Globus pallidus (tissue), 1 donor: Measurements from ENCODE around the gene UMODL1.

Experiments
- DNase-seq: peaks from one replicate; pipeline ENCODE4 v3.0.0-alpha.2; 2015; ENCODE audit warnings: low spot score

Gene UMODL1

DNA sequence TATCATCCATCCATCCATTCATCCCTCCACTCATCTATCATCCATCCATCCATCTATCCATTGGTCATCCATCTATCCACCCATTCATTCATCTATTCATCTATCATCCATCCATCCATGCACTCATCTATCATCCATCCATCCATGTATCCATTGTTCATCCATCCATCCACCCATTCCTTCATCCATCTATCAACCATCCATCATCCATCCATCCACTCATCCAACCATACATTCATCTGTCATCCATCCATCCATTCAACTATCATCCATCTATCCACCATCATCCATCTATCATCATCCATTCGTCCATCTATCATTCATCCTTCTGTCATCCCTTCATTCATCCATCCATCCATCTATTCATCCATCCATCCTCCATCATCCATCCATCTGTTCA is 61.1 kb downstream of the UMODL1 start:
- DNase-seq = no peak

DNA sequence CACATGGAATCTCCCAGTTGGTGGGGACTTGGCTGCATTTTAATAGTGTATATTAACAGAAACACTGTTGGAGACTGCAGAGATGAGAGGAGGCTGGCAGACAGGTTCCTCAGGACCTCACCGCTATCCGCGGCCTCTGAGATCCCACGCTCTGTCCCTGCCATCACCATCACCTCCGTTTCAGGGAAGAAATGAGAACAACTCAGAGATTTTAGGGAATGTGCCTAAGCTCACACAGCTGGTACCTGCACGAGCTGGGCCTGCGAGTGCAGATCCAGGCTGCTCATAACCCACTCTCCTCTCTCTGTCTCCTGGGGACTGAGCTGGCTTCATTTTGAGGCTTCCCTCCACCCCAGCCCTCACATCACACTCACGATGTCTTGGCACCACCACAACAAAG is 62.0 kb downstream of the UMODL1 start:
- no peak for DNase-seq

DNA sequence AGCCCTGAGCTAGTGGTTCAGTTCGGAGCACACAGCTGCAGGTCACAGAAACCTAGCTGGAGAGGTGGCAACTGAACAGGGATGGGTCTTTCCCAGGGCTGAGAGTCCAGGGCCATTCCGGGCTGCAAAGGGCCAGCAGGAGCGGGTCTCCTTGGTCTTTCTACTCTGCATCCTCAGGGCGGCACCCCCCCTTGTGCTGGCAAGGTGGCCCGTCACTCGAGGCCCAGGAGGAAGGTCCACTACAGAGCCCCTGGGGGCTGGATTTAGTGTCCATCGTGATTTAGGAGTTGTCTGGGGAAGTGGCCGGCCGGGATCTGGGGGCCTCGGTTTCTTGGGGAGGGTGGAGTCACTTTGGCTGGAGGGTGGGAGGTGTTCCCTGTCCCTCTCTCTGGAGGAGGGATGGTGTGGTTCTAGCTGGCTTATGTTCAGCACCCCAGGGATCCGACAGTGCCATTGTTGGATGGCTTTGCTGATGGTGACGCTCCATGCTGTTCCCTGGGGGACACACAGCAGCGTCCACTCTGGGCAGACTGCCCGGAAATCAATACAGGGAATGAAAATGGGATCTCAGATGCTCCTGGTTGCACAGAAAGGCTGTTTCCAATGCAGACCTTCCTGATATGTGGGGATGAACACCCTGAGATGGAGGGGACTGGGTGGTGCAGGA is 64.4 kb downstream of the UMODL1 start:
- no peak for DNase-seq

DNA sequence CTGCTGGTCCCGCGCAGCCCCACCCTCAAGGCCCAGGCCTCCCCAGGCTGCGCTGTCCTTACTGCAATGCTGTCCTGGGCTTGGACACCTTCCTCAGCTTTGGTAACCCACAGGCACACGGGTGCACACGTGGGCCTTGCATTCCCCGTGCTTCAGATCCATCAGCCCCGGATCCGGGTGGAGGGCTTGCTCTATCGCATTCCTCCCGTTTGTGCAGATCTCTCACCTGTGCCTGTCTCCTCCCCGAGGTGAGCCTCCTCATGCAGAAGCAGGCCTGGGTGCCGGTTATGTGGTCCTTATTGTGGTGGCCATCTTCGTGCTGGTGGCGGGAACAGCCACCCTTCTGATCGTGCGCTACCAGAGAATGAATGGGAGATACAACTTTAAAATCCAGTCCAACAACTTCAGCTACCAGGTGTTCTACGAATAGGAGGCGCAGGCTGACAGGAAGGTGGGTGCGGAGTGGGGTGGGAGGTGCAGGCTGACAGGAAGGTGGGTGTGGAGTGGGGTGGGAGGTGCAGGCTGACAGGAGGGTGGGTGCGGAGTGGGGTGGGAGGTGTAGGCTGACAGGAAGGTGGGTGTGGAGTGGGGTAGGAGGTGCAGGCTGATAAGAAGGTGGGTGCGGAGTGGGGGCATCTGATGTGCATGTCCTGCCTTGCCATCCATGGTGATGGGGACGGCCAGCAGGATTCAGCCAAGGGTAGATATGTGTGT is 66.2 kb downstream of the UMODL1 start:
- no peak for DNase-seq

DNA sequence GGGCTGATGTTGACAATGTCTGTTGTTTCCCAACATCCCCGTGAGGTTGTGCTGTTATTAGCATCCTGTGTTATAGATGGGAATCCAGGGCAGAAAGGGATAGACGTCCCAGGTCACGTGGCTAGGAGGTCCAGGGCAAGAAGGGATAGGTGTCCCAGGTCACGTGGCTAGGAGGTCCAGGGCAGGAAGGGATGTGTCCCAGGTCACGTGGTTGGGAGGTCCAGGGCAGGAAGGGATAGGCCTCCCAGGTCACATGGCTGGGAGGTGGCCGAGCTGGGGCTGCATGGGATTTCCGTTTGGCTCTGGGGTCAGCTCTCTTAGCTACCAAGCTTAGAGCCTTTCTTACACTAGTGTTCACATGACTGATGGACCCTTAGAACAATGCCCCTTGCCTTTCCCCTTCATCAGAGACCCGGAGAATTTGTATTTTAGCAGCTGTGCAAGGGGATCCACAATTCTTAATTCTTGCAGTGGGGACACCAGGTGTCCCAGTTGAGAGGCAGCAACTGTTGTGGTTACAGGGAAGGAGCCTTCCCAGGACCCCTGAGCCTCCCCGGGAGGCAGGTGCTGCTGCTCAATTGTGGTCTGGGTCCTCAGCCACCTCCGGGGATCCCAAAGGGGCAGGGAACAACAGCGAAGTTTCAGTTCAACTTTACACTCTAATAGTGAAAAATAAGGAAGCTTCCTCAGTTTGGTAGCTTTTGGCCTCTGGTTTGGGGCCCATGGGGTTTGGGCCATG is 69.2 kb downstream of the UMODL1 start:
- DNase-seq = no peak

DNA sequence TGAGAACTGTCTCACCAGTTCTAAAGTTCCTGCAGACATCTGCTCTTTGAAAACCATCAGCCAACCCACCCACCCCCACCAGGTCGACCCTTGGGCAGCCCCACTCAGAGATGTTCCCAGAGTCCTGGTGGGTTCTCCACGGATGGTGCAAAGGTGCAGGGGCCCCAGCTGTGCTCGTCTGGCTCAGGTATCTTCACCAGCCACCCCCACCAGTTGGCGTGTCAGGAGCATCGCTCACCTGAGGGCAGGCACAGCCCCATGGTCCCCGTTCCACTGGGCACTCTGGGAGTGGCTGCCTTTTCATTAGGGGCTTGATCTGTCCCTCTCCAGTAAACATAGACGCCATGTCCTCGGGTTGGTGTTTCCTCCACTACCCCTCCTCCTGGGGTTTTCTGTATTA is 70.5 kb downstream of the UMODL1 start:
- no peak for DNase-seq

DNA sequence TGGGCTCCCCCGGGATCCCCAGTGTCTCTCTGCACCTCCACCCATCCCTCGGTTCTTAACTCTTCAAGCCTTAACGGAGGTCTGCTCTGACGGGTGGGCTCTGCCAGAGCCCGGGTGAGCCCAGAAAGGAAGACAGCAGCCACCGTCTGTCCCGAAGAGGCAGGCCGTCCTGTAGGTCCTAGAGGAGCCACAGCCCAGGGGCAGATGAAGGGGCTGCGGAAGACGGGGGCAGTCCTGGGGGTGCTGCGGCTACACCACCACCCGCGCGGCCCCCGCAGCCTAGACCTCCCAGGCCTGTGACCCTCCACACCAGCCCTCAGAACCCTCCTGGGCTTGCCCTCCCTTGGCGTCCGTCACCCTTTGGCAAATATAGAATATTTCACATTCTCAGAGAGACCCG is 71.0 kb downstream of the UMODL1 start:
- DNase-seq = no peak

DNA sequence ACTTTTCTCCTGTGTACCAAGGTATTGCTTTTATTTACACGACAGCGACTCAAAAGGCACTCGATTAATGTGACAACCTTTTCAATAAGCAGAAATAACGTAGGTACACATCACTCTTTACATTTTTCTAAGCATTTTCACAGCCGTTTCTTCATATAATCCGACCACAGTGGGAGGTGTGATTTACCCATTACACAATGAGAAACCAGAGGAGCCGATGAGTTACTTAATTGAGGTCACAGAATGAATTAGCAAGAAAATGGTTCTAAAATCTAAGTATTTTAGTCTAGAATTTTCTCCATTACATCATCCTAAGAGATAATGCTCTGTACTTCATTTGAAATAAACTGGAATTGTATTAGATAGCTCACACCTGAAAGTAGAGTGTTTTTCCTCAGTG is 71.5 kb downstream of the UMODL1 start:
- DNase-seq = no peak

DNA sequence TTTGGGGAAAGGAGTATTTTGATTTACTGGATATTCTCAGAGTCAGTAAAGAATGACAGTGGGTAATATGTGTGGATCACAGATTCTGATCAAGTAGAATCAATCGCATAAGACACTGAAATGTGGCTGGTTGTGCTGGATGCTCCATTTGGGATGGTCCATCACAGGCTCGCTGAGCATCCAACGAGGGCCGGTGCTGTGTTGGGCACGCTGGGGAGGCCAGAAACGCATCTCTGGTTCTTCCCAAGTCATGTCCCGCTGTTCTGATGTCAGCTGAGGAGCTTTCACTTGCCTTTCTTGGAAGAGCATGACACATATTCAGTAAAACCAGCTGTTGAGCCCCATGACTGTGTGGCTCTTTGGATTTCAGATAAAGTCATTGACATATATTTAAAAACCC is 72.0 kb downstream of the UMODL1 start:
- DNase-seq = no peak

DNA sequence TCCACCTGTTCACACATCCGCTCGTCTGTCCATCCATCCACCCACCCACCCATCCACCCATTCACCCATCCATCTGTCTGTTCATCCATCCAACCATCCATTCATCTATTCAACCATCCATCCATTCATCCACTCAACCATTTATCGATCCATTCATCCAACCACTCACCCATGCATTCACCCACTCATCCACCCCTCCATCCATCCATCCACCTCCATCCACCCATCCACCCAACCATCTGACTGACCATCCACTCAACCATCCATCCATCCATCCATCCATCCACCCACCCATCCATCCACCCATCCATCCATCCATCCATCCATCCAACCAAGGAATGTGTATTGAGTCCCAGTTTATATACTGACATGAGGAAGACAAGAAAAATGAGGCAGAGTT is 73.1 kb downstream of the UMODL1 start:
- no peak for DNase-seq

DNA sequence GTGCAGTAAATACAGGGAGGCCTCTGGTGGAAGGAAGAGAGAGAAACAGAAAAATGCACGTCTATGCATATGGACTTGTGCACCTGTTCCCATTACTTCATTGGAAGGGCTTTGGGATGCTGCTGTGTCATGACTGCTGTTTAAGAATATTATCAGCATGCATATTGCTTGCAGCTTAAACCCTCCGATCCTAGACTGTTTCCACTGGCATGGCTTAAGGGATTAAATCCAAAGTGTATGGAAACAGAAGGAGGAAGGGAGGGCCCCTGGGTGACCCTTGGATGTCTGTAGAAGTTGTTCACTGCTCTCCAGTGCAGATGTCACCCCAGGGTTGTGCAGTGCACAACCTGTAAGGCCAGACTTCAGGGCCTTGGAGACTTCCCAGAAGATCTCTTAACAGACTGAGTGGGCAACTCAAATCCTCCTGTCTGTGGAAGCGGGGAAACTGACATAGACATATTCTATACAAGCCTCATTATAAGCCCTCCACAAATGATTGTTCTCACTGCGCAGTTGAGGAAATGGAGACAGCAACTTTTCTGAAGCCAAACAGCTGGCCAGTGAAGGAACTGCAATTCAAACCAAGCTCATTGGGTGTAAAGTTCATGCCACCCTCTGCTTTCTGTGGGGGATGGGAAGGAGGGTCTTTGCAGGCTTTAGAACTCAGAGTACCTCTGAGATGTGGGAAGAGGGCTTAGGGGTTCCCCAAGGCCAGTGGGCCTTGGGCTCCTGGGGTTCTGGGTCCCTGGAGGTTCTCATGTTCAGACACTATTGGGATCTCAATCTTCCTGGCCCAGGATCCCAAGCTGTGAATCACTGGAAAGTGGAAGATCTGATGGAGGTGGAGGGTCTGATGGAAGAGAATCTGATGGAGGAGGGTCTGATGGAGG is 73.8 kb downstream of the UMODL1 start:
- DNase-seq = no peak

DNA sequence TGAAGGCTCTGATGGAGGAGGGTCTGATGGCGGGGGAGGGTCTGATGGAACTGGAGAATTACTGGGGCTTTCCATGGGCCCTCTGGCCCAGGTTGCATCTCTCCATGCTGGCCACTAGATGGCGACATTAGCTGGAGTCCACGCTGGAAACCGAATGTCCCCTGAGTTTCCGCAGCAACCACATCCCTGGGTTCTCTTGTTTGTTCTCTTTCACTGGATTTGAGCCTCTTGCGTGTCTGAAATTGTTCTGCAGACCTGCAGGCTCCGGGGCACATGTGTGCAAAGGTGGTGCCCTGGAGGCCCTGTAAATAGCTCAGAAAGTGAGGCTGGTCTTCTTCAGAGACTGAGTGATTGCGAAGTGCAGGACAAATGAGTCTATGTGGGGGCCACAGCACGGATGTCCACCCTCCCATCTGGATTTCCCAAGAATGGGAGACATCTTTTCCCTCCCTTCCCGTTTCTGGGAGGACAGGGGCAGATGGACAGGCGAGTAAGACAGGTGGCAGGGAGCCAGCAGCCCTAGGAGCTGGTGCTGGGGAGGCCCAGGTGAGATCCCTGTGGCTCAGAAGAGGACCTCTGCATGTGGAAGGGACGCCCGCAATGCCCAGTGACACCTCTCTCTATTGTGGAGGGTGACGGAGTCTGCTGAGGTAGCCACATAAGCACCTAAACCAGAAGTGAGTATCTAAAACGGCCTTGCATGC is 74.6 kb downstream of the UMODL1 start:
- peak; percentile 70 for DNase-seq

DNA sequence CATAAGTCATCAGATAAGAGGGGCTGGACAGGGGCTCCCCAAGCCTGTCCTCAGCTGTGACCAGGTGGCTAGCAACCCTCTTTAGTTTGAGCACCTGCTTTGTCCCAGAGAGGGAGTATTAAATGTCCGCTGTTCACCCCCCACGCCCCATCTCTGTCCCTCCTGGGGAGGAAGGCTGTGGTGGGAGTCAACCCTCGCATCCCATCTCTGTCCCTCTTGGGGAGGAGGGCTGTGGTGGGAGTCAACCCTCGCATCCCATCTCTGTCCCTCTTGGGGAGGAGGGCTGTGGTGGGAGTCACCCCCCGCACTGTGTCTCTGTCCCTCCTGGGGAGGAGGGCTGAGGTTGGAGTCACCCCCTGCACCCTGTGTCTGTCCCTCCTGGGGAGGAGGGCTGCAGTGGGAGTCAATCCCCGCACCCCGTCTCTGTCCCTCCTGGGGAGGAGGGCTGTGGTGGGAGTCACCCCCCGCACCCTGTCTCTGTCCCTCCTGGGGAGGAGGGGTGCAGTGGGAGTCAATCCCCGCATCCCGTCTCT is 75.2 kb downstream of the UMODL1 start:
- DNase-seq = no peak

DNA sequence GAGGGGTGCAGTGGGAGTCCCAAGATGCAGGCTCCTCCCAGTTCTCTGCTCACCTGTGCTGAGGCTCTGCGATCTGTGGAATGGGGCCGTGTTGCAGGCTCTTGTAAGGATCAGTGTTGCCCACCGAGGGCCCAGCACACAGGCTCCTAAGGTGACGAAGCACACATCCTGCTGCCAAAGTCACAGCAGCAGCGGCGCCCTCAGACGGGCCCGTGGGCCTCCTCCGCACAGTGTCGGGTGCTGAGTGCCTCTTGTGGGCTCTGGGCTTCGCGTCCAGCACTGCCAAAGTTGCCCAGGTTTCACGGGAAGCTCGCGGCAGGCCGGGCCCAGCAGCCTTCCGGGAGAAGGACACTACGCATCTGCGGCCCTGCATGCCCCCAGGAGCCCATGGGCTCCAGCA is 75.7 kb downstream of the UMODL1 start:
- DNase-seq = no peak

DNA sequence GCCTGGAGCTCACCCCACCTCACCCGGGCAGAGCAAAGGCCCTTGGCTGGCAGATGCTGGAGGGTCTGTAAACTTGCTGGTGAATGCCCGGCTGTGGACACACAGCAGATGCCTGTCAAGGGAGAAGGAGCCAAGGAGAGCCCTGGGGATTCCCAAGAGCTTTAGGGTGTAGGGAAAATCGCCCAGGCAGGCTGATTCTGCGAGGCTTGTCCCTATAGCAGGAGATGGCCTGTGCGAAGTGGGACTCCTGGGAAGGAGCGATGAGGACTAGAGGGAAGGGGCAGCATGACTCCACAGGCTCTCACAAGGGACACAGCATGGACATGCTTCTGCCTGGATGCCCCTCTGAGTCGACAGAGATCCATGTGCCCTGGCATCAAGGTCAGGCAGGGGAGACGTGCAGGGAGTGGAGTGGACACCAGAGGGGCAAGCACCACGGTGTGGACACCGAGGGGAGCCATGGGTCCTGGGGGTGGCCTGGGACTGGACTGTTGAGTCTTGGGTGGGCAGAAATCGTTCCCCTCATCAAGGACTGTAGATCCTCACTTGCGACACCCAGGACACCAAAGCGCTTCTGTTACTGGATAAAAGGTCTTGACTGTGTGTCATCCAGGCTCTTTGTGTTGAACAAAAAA is 76.4 kb downstream of the UMODL1 start:
- no peak for DNase-seq

DNA sequence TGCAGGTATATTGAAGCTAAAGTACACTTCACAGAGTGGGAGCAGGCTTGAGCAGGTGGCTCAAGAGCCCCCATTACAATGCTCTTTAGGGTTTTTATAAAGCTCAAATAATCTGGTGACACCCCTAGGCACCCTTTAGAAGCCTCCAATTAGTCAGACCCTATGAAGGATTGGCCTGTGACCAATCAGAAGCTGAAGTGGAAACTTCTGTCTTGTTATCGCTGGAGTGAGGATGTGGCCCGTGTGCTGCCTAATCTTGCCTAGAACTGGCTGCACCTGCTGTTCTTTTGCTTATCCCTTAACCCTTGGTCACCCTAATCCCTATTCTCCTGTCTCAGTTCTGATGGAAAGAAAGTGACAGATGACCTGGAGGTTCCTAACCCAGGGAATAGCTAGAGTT is 77.0 kb downstream of the UMODL1 start:
- no peak for DNase-seq

DNA sequence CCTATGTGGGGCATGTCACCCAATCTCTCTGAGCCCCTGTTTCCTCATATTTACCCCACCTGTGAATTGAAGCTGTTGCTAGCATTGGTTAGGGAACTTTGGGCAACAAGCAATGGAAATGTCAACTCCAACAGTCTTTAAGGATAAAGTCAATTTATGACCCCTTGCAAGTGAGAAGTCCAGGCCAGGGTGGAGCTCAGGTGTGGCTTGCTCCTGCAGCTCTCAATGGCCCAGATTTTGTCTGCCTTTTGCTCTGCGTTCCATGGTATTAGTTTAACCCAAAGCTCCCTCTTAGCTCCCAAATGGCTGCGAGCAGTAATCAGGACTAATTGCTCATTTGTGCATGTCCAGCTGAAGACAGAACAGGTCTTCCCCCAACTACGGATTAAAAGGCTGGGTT is 77.5 kb downstream of the UMODL1 start:
- no peak for DNase-seq

DNA sequence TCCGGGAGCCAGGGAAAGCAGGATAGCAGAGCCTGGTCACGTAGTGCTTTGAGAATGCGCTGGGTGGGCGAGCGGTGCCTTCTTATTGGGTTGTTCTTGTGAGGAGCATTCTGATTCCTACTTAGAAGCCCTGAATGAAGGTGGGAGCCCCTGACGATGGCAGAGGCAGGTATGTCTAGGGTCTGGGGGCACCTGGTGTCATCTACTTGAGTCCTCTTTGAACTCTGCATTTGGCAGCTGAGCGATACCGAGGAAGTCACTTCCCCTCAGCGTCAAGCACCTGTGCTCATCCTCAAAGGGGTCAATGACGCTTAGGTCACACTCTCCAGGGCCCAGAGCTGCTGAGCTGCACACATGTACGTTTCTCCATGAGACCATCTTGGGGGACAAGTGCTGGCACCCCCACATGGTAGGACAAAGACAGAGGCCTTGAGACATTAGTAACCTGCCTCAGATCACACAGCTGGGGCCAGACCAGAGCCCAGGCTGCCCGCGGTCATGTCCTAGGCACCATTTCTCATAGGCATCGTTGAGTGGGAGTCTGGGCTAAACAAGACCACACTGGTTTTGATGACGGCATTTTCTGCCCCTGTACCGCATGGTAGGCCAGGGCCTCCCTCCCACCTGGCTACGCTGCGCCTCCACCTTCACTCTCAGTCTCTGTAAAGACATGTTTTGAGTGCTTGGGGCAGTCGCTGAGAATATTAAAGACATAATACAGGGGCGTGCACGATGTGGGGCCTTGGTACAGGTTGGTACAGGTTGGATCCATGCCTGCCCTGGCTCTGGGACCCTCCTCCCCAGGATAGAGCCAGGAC is 78.7 kb downstream of the UMODL1 start:
- no peak for DNase-seq

DNA sequence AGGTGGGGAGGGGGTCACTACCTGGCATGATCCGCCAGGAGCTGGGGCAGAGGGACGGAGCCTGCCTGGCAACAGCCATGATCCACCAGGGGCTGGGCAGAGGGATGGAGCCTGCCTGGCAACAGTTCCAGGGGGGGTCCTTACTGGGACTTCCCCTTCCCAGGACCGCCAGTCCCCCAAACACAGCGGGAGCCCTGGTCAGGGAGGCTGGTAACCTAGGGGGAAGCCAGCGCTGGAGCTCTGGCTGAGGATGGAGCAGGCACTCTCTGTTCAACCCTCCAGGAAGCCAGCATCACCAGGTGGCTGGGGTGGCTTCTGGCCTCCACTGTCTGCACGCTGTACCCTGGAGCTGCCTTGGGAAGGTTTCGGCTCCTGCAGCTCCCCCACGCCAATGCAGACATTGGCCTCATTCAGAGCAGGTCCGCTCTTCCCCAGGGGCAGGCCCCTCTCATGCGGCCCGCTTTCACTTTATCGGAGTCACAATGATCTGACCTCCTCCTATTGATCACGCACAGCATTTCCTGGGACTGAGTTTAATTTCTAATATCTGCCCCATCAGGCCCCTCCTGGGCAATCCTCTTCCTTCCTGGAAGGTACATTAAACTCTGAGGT is 79.5 kb downstream of the UMODL1 start:
- no peak for DNase-seq
